IMR-90 (cell line): ENCODE results near the gene BRINP3. TPM values are rescaled to one million over a fixed set of nuclear protein-coding genes. Genes with fewer than 3 reads are reported as not detected.

Experiments used
- ATAC-seq: fragments of 200-7000 bp; cut with Tn5 transposase; 2 replicates; pipeline ENCODE4 v1.9.1; 2020; ENCODE audit warnings: low read depth, mild to moderate bottlenecking, moderate library complexity
- BruUV-seq: library from RNA; stranded (reverse); fragments of 400-500 nt; replicated peaks from 2 replicates; lab custom pipeline; 2021; lab: Mats Ljungman, UMichigan
- CTCF ChIA-PET: fragments of 300-600 bp; formaldehyde crosslinking; extraction: SDS; loops from one replicate; lab custom pipeline; 2021; ENCODE audit warnings: antibody characterized with exemption; lab: Yijun Ruan, JAX
- POLR2A ChIA-PET: fragments of 300-600 bp; sonication (Branson Sonifier 250); formaldehyde crosslinking; loops from one replicate; lab custom pipeline; 2022; ENCODE audit warnings: antibody characterized with exemption; ENCODE audit not compliant: unreplicated experiment; lab: Charles Lee
- DNase-seq: peaks from one replicate; pipeline ENCODE4 v3.0.0; 2013
- H2AFZ ChIP-seq: replicated peaks from 2 replicates; pipeline ENCODE3; 2013; ENCODE audit warnings: low read length, mild to moderate bottlenecking; ENCODE audit not compliant: poor library complexity
- H2AK5ac ChIP-seq: 2 replicates; pipeline ENCODE4 v1.6.1; 2013; ENCODE audit warnings: low read depth, low read length, inconsistent platforms
- H2AK9ac ChIP-seq: replicated peaks from 2 replicates; pipeline ENCODE3; 2013; ENCODE audit warnings: mild to moderate bottlenecking, low read depth, low read length, moderate library complexity; ENCODE audit not compliant: poor library complexity
- H2BK120ac ChIP-seq: 2 replicates; pipeline ENCODE4 v1.6.1; 2013; ENCODE audit warnings: low read depth, low read length, inconsistent platforms
- H2BK15ac ChIP-seq: 3 replicates; pipeline ENCODE4 v1.6.1; 2013; ENCODE audit warnings: low read depth, low read length, inconsistent platforms
- H2BK20ac ChIP-seq: 2 replicates; pipeline ENCODE4 v1.6.1; 2013; ENCODE audit warnings: low read depth, mild to moderate bottlenecking, inconsistent platforms, low read length, moderate library complexity
- H2BK5ac ChIP-seq: 2 replicates; pipeline ENCODE4 v1.6.1; 2013; ENCODE audit warnings: mild to moderate bottlenecking, low read depth, low read length, inconsistent platforms; ENCODE audit not compliant: poor library complexity, severe bottlenecking
- H3K14ac ChIP-seq: replicated peaks from 2 replicates; pipeline ENCODE4 v1.6.1; 2013; ENCODE audit warnings: low read depth, low read length, inconsistent platforms
- H3K18ac ChIP-seq: 2 replicates; pipeline ENCODE4 v1.6.1; 2013; ENCODE audit warnings: low read depth, low read length, control low read depth
- H3K23ac ChIP-seq: 2 replicates; pipeline ENCODE4 v1.6.1; 2013; ENCODE audit warnings: low read depth, low read length, inconsistent platforms
- H3K27ac ChIP-seq: 2 replicates; pipeline ENCODE4 v1.5.1; 2013; ENCODE audit warnings: mild to moderate bottlenecking, control low read depth, low read length; ENCODE audit not compliant: insufficient read depth
- H3K27me3 ChIP-seq: 2 replicates; pipeline ENCODE4 v1.6.1; 2013; ENCODE audit warnings: low read length; ENCODE audit not compliant: control insufficient read depth, insufficient read depth
- H3K36me3 ChIP-seq: 2 replicates; pipeline ENCODE4 v1.6.1; 2013; ENCODE audit warnings: low read length, mixed read lengths; ENCODE audit not compliant: control insufficient read depth, insufficient read depth
- H3K4ac ChIP-seq: 2 replicates; pipeline ENCODE4 v1.6.1; 2013; ENCODE audit warnings: low read depth, low read length, inconsistent platforms
- H3K4me1 ChIP-seq: 2 replicates; pipeline ENCODE4 v1.6.1; 2013; ENCODE audit warnings: low read length, mixed read lengths; ENCODE audit not compliant: control insufficient read depth, insufficient read depth
- H3K4me2 ChIP-seq: 2 replicates; pipeline ENCODE4 v1.6.1; 2013; ENCODE audit warnings: low read depth, mild to moderate bottlenecking, control low read depth, low read length, moderate library complexity
- H3K4me3 ChIP-seq: 2 replicates; pipeline ENCODE4 v1.5.1; 2013; ENCODE audit warnings: low read depth, mild to moderate bottlenecking, control low read depth, low read length, moderate library complexity; ENCODE audit not compliant: insufficient read depth
- H3K56ac ChIP-seq: 2 replicates; pipeline ENCODE4 v1.6.1; 2013; ENCODE audit warnings: low read length, inconsistent platforms; ENCODE audit not compliant: insufficient read depth; ENCODE audit errors: extremely low read depth
- H3K79me1 ChIP-seq, 2 experiments: 2 replicates each; pipeline ENCODE4 v1.6.1; 2013; ENCODE audit warnings: low read length in 2 of 2, inconsistent platforms in 1 of 2, low read depth in 1 of 2
- H3K9ac ChIP-seq: 2 replicates; pipeline ENCODE4 v1.6.1; 2013; ENCODE audit warnings: low read depth, low read length, control low read depth
- H3K9me1 ChIP-seq: 2 replicates; pipeline ENCODE4 v1.6.1; 2013; ENCODE audit warnings: low read length, inconsistent platforms; ENCODE audit not compliant: insufficient read depth
- H3K9me3 ChIP-seq: 2 replicates; pipeline ENCODE4 v1.6.1; 2013; ENCODE audit warnings: low read length; ENCODE audit not compliant: control insufficient read depth, insufficient read depth
- H4K20me1 ChIP-seq: 2 replicates; pipeline ENCODE4 v1.6.1; 2013; ENCODE audit warnings: low read length, inconsistent platforms; ENCODE audit not compliant: insufficient read depth
- H4K5ac ChIP-seq: 2 replicates; pipeline ENCODE4 v1.6.1; 2013; ENCODE audit warnings: mild to moderate bottlenecking, low read depth, low read length, control low read depth
- H4K8ac ChIP-seq, 2 experiments: 2 replicates each; pipeline ENCODE4 v1.6.1; 2013; ENCODE audit warnings: low read depth in 2 of 2, low read length in 2 of 2, control low read depth in 1 of 2, inconsistent platforms in 1 of 2
- H4K91ac ChIP-seq: 2 replicates; pipeline ENCODE4 v1.6.1; 2013; ENCODE audit warnings: low read depth, low read length, inconsistent platforms; ENCODE audit not compliant: insufficient read depth
- BHLHE40 ChIP-seq: fragments of 150-350 bp; IDR thresholded peaks from 2 replicates; pipeline ENCODE4 v1.6.1; 2016; ENCODE audit warnings: mild to moderate bottlenecking, low read depth, low read length
- FOS ChIP-seq: fragments of 150-350 bp; IDR thresholded peaks from 2 replicates; pipeline ENCODE4 v1.6.1; 2016; ENCODE audit warnings: low read depth, low read length
- NFE2L2 ChIP-seq: fragments of 150-350 bp; IDR thresholded peaks from 2 replicates; pipeline ENCODE4 v1.6.1; 2016; ENCODE audit warnings: low read depth, mild to moderate bottlenecking, low read length
- POLR2A ChIP-seq: IDR thresholded peaks from 2 replicates; pipeline ENCODE4 v1.6.1; 2012; ENCODE audit warnings: mild to moderate bottlenecking, low read depth, low read length
- RAD21 ChIP-seq: IDR thresholded peaks from 2 replicates; pipeline ENCODE4 v1.6.1; 2012; ENCODE audit warnings: low read length, improper control_type of control experiment
- whole genome bisulfite sequencing, 2 experiments: methylation state at CpG; one replicate each; pipeline versions ENCODE4 v1.1.5 to v1.1.7; 2013; ENCODE audit warnings: missing lambda C conversion rate in 2 of 2; ENCODE audit not compliant: insufficient read length in 1 of 2; ENCODE audit errors: extremely low coverage in 2 of 2; 5-methylcytosine and 5-hydroxymethylcytosine counted together
- dilution Hi-C: fragments of 300-500 bp; cut with HindIII; formaldehyde crosslinking; loops from one replicate; pipeline ENCODE4 v1.14.3; 2018; ENCODE audit warnings: low sequenced_read_pairs; ENCODE audit not compliant: unreplicated experiment
- in situ Hi-C: fragments of 300-500 bp; cut with MboI; formaldehyde crosslinking; loops from 3 replicates; pipeline ENCODE4 v1.14.3; 2019; ENCODE audit warnings: low sequenced_read_pairs, inconsistent platforms, mixed read lengths
- intact Hi-C: fragments of 100-400 bp; cut with micrococcal nuclease; formaldehyde crosslinking; loops from 2 replicates; pipeline ENCODE4 v1.10.0; 2022
- polyA plus RNA-seq, 3 experiments: library from polyadenylated mRNA; depleted of rRNA; stranded (reverse); fragments of >200 nt; gene quantifications; 2 replicates each; pipeline ENCODE4 v1.2.3, GENCODE V29; 2012; ENCODE audit warnings: low replicate concordance in 1 of 3
- total RNA-seq: library from RNA; depleted of rRNA; stranded (reverse); fragments of >200 nt; gene quantifications from 2 replicates; pipeline ENCODE4 v1.2.3, GENCODE V29; 2012
- TF ChIP-seq, protein P1 (sequence below): conservative IDR thresholded peaks from 2 replicates; pipeline ENCODE4 v1.5.1; 2012; ENCODE audit warnings: mild to moderate bottlenecking, low read depth, low read length, improper control_type of control experiment

Gene BRINP3
- total and polyA plus RNA-seq, 2 of the 4 experiments (the other 2 are of a cell fraction) = 0.15 to 0.36 TPM

DNA sequence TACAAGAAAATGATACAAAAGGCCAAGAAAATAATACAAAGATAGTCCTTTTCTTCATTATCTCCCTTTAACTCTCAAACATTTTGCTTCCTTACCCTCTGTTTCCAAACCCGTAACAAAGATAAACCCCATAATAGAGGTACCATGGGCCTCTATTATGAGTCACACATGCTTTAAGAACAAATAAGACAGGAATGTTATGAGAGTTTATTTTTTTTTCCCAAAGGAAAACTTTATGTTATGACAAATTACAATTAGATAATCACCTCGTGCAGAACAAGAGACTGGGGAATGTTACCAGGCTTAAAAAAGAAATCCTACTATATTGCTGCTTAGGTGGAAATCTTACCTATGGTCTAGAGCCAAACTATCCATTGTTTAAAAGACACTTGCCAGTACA, 272.0 kb downstream of the BRINP3 start:
- DNase-seq (peak; percentile 77), ATAC-seq (peak; percentile 70)
- H3K18ac ChIP-seq = no peak overlapping the region; the same call in 1 of the 2 replicates
- no peaks in the 10 kb centered on the region; the same call in 1 of the 2 replicates for H3K9me3 ChIP-seq
- H2BK15ac ChIP-seq = no peak overlapping the region
- no peak overlapping the region for H3K27ac ChIP-seq
- H2BK120ac ChIP-seq = peak overlapping the region; percentile 34; the same call in 1 of the 2 replicates
- no peaks in the 10 kb centered on the region for H3K79me1 ChIP-seq
- no peaks in the 10 kb centered on the region for H3K4me1 ChIP-seq
- peak overlapping the region in 1 of 2 experiments; percentile 20; a peak in 1 of 4 replicates for H4K8ac ChIP-seq
- intact Hi-C loops = no loop called here
- no peak overlapping the region for H3K4me3 ChIP-seq
- H3K23ac ChIP-seq = no peak overlapping the region
- no peak overlapping the region for H3K9ac ChIP-seq
- no peaks in the 10 kb centered on the region for H3K27me3 ChIP-seq
- H3K36me3 ChIP-seq = no peaks in the 10 kb centered on the region
- H2BK20ac ChIP-seq = no peak overlapping the region
- H3K4me2 ChIP-seq = peak overlapping the region; percentile 57; the same call in 1 of the 2 replicates
- H3K9me1 ChIP-seq = no peaks in the 10 kb centered on the region
- H2BK5ac ChIP-seq = peak overlapping the region; percentile 24
- in situ Hi-C loops = no loop called here
- TF ChIP-seq POLR2A (no peak), RAD21 (no peak), NFE2L2 (no peak), BHLHE40 (0 out of 2 replicates have a peak, but pooled peaks have one; percentile 14), FOS (0 out of 2 replicates have a peak, but pooled peaks have one; percentile 48)
- TF ChIP-seq, protein P1, sequence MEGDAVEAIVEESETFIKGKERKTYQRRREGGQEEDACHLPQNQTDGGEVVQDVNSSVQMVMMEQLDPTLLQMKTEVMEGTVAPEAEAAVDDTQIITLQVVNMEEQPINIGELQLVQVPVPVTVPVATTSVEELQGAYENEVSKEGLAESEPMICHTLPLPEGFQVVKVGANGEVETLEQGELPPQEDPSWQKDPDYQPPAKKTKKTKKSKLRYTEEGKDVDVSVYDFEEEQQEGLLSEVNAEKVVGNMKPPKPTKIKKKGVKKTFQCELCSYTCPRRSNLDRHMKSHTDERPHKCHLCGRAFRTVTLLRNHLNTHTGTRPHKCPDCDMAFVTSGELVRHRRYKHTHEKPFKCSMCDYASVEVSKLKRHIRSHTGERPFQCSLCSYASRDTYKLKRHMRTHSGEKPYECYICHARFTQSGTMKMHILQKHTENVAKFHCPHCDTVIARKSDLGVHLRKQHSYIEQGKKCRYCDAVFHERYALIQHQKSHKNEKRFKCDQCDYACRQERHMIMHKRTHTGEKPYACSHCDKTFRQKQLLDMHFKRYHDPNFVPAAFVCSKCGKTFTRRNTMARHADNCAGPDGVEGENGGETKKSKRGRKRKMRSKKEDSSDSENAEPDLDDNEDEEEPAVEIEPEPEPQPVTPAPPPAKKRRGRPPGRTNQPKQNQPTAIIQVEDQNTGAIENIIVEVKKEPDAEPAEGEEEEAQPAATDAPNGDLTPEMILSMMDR = no peak
- no peak overlapping the region for H2AK5ac ChIP-seq
- H2AFZ ChIP-seq = no peak overlapping the region
- H4K5ac ChIP-seq = no peak overlapping the region
- no peaks in the 10 kb centered on the region for H4K20me1 ChIP-seq
- no peak overlapping the region for H3K56ac ChIP-seq
- H2AK9ac ChIP-seq = no peak overlapping the region
- WGBS, 2 experiments = no CpG with 5 or more reads among the region's 2 CpGs
- 0 out of 2 replicates have a peak overlapping the region, but pooled peaks have one; percentile 29 for H3K14ac ChIP-seq
- ChIA-PET POLR2A (no interaction called here), CTCF (interaction anchor here (0.7 kb wide), 1 partner anchor 16 kb away, joined by 3 read pairs; no protein-coding TSS in a partner anchor)
- BruUV-seq = no TSS peak
- dilution Hi-C loops = no loop called here
- no peak overlapping the region for H4K91ac ChIP-seq
- no peak overlapping the region for H3K4ac ChIP-seq
